Urinary bladder (tissue), 4 donors: Measurements from ENCODE around the gene ODC1. TPM values are rescaled to one million over a fixed set of nuclear protein-coding genes. Genes with fewer than 3 reads are reported as not detected.
A peak's percentile ranks its signal among the peaks of the same experiment; 100 is the strongest.

Source experiments
- DNase-seq: peaks from one replicate; pipeline ENCODE4 v3.0.0-alpha.2; 2015; ENCODE audit errors: extremely low spot score
- H3K27ac ChIP-seq: one replicate; pipeline ENCODE4 v1.5.1; 2013; ENCODE audit warnings: low read depth, mild to moderate bottlenecking, moderate library complexity
- H3K36me3 ChIP-seq: one replicate; pipeline ENCODE4 v1.6.1; 2013; ENCODE audit warnings: mild to moderate bottlenecking, moderate library complexity; ENCODE audit not compliant: insufficient read depth
- H3K4me1 ChIP-seq: one replicate; pipeline ENCODE4 v1.6.1; 2013; ENCODE audit warnings: mild to moderate bottlenecking, moderate library complexity; ENCODE audit not compliant: insufficient read depth
- H3K4me3 ChIP-seq: one replicate; pipeline ENCODE4 v1.5.1; 2013; ENCODE audit warnings: low read depth, low read length
- WGBS: extraction: QIAGEN DNeasy Blood & Tissue Kit; methylation state at CpG from one replicate; pipeline ENCODE4 v1.1.7; 2013; 5-methylcytosine and 5-hydroxymethylcytosine counted together
- polyA plus RNA-seq: library from polyadenylated mRNA; stranded (reverse); fragments of 200-250 nt; gene quantifications from one replicate; pipeline ENCODE4 v1.2.3, GENCODE V29; 2013
- small RNA-seq: library from RNA; depleted of rRNA; stranded (forward); fragments of <200 nt; gene quantifications from one replicate; pipeline ENCODE3, GENCODE V24; 2014
- total RNA-seq: library from RNA; depleted of rRNA; stranded (reverse); fragments of >200 nt; gene quantifications from one replicate; pipeline ENCODE4 v1.2.3, GENCODE V29; 2014
- donor health status: healthy with polysubstance abuse.
- donor health status: healthy.

Gene ODC1
- total and polyA plus RNA-seq, 2 donors, result 62.6 to 68.3 TPM

DNA sequence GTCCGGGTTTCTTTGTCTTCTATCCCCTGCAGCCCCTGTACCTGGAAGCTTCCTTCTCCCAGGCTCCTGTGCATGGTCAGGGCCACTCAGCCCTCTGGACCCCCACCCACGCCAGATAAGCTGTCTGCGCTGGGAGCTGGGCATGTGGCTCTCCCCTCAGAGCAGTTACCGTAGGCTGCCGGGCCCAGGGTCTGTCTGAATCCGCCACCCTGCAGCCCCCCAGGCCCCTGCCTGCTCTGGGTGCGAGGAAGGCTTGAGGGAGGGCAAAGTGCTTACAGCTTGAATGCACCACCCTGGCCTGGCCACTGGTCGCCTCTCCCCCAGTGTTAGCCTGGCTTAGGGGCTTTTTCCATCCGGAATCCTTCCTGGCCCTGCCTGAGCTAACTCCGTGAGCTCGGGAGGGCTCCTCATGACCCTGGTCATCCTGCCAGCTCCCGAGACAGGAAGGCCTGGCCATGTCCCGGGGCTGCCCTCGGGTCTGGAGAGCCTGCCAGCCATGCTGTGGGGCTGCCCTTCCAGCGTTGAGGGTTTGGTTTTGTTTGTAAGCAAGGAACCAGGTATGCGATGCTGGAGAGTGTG is 50.7 kb downstream of the ODC1 start:
- Histone ChIP-seq H3K4me3 (no peak overlapping the region), H3K36me3 (no peaks in the 10 kb centered on the region), H3K4me1 (no peaks in the 10 kb centered on the region), H3K27ac (no peak overlapping the region)
- DNase-seq, result no peak
- WGBS, result 79% methylated on average over 16 of the region's 16 CpGs

DNA sequence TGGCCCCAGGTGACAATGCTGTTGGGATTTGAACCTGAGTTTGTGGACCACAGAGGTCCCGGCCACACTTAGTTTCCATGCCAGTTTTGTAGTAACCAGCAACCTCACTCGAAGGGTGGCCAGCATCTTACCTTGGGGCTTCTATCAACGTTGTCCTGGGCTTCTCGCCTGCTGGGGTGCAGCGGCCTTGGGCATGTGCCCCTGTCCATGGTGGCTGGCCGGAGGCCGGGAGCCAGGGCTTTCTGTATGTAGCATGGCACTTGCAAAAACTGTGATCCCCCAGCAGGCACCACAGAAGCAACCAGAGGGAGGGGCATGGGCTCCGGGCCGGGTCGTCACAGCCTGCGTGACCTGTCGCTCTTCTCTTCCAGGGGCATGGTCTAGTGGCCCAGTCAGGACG is 51.7 kb downstream of the ODC1 start:
- no peak overlapping the region for H3K27ac ChIP-seq
- no peak overlapping the region for H3K4me3 ChIP-seq
- no peaks in the 10 kb centered on the region for H3K4me1 ChIP-seq
- no peaks in the 10 kb centered on the region for H3K36me3 ChIP-seq
- DNase-seq, result no peak
- WGBS, result 84% methylated on average over 13 of the region's 13 CpGs

DNA sequence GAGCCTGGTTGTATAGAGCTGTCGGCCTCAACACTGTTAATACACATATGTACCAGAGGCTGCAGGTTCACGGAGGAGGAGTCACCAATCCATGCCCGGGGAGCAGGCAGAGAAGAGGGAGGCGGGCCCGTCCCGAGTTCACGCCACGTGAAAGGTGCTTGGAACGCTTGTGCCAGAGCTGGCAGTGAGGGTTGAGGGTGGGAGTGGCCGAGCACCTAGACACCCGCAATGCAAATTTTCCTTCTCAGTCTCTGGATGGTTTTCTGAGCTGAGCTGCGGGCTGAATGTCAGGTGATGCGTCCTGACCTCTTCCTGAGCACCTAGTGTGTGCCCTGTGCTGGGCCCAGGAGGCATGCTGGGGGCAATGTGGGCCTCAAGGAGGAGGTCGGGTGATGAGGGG is 52.2 kb downstream of the ODC1 start:
- 87% methylated on average over 14 of the region's 14 CpGs for WGBS

DNA sequence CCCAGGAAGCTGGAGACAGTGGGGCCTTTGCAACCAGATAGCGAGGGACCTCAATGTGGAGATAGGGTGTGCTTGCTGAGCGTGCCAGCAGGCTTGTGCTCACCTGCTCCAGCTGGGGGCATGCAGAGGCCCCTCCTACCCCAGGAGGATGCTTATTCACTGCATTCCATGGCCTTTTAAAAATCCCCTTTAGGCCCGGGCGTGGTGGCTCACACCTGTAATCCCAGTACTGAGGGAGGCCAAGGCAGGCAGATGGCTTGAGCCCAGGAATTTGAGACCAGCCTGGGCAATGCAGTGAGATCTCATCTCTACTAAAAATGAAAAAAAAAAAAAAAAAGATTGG is 54.5 kb downstream of the ODC1 start:
- no peak for DNase-seq
- no peak overlapping the region for H3K27ac ChIP-seq
- WGBS, result 83% methylated on average over 4 of the region's 4 CpGs
- H3K4me1 ChIP-seq, result no peaks in the 10 kb centered on the region
- H3K4me3 ChIP-seq, result no peak overlapping the region
- H3K36me3 ChIP-seq, result no peaks in the 10 kb centered on the region

More for the DNA sequence above, 52.2 kb downstream of the ODC1 start:
- no peak for DNase-seq
- no peaks in the 10 kb centered on the region for H3K4me1 ChIP-seq
- H3K4me3 ChIP-seq, result no peak overlapping the region
- no peaks in the 10 kb centered on the region for H3K36me3 ChIP-seq
- no peak overlapping the region for H3K27ac ChIP-seq

DNA sequence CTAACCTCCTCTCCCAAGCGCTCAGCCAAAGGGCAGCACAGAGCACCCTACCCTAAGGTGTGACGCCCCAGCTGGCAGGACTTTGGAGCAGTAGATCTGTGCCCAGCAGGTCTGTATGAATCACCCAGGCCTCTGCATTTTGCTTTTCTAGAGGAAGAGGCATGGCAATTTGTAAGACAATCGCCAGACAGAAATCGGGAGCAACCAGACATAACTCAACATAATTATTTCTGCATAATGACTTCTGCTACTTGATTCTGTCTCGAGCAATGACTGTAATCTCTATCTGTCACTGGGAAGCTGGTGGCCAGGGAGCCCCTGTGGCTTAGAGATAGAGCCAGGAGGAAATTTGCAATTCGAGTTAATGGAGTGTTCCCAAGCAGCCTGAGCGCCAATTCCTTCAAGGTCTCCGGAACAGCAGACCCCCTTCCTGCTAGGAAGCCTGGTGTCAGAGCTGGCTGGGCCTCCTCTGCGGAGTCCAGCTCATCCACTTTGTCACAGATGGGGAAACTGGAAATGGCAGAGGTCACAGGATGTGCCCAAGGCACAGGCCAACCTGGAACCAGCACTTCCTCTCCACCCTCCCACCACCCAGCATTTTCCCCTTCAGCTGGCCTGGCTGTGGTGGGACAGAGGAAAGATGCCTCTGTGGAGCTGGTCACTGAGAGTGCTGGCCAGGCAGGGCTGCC is 55.0 kb downstream of the ODC1 start:
- whole genome bisulfite sequencing, result 80% methylated on average over 9 of the region's 9 CpGs
- no peaks in the 10 kb centered on the region for H3K36me3 ChIP-seq
- H3K4me3 ChIP-seq, result no peak overlapping the region
- H3K27ac ChIP-seq, result no peak overlapping the region
- DNase-seq, result no peak
- H3K4me1 ChIP-seq, result no peaks in the 10 kb centered on the region

DNA sequence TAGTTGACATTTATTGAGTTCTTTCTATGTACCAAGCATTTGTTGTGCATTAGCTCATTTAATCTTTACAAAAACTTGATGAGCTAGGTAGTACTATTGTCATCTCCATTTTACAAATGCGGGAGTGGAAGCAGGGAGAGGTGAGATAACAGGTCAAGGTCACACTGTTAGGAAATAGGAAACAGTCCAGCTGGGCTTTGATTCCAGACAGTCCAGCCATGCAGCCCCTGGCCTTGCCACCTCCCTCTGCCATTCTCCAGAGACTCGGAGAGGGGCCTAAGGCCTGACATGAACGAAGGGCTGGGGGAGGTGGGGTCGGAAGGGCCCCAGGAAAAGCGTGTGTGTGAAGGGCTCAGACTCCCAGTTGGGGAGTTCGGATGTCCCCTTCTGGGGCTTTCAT is 55.6 kb downstream of the ODC1 start:
- Histone ChIP-seq H3K4me1 (no peaks in the 10 kb centered on the region), H3K4me3 (no peak overlapping the region), H3K27ac (no peak overlapping the region), H3K36me3 (no peaks in the 10 kb centered on the region)
- DNase-seq, result no peak
- 82% methylated on average over 6 of the region's 6 CpGs for WGBS

DNA sequence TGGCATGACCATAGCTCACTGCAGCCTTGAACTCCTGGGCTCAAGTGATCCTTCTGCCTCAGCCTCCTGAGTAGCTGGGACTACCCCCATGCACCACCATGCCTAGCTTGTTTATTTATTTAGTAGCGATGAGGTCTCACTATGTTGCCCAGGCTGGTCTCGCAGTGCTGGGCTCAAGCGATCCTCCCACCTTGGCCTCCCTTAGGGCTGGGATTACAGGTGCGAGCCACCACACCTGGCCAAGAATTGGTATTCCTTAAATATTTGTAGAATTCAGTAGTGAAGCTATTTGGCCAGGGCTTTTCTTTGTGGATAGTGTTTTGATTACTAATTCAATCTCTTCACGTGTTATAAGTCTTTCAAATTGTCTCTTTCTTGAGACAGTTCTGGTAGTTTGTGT is 56.0 kb downstream of the ODC1 start:
- DNase-seq, result no peak
- no peaks in the 10 kb centered on the region for H3K4me1 ChIP-seq
- no peak overlapping the region for H3K27ac ChIP-seq
- H3K4me3 ChIP-seq, result no peak overlapping the region
- 97% methylated on average over 5 of the region's 5 CpGs for WGBS
- no peaks in the 10 kb centered on the region for H3K36me3 ChIP-seq

DNA sequence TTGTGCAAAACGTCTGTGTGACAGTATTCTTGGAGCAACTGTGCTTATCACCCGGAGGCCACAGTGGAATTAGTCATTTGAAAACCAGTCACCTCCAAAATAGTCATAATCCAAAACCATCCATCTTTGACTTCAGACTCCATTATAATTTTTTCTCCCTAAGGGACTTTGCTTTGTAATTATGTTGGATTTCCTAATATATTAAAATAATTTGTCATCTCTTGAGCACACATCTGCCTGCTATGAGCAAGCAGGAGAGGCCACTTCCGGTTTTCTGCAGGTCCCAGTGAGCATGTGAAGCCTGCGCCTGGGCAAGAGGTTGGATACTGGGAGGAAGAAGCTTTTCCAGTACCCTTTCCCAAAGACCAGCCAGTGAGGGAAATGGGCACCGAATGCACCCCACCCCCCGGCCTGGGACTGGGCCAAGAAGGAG is 57.7 kb downstream of the ODC1 start:
- H3K27ac ChIP-seq, result no peak overlapping the region
- no peaks in the 10 kb centered on the region for H3K36me3 ChIP-seq
- 80% methylated on average over 6 of the region's 6 CpGs for WGBS
- DNase-seq, result no peak
- H3K4me1 ChIP-seq, result no peaks in the 10 kb centered on the region
- H3K4me3 ChIP-seq, result no peak overlapping the region

Small RNA genes lying within 50 kb of the gene (small RNA-seq; reads per million reads assigned to genes)
- 2.3 reads per million, percentile 88 among the genes with 10 or more reads in this experiment for gene SNORA80B

Other genes with a start within 250 kb of the ODC1 start
- gene HPCAL1, start 145.4 kb downstream of the ODC1 start, total RNA-seq, result 10.0 TPM
- 36.3 TPM for gene HPCAL1, start 145.4 kb downstream of the ODC1 start, polyA plus RNA-seq
- 37.2 TPM for gene NOL10, start 241.6 kb upstream of the ODC1 start, total RNA-seq
- gene NOL10, start 241.6 kb upstream of the ODC1 start, polyA plus RNA-seq, result 11.0 TPM